ENCODE results near the gene CMTM1.

DNA sequence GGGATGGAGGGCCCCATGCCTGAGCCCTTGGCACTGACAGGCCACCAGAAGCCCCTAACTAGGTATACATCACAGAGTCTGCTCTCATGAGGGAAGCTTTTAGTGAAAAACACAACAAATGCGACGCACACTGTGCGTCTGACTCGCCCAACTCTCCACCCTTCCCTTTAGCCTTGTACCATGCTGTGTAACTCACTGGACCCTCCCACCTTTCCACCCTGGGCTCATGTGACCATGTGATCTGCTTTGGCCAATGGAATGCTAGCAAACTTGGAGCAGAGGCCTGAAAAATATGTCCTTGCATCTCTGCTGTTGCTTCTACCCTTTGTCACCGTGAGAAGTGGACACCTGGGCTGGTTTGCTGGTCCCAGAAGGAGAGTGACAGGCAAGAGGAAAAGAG, 37.9 kb upstream of the CMTM1 start:
- no peak for TF ChIP-seq POLR2A (IDR thresholded peaks at IDR 0.05)
- TF ChIP-seq, protein P1, sequence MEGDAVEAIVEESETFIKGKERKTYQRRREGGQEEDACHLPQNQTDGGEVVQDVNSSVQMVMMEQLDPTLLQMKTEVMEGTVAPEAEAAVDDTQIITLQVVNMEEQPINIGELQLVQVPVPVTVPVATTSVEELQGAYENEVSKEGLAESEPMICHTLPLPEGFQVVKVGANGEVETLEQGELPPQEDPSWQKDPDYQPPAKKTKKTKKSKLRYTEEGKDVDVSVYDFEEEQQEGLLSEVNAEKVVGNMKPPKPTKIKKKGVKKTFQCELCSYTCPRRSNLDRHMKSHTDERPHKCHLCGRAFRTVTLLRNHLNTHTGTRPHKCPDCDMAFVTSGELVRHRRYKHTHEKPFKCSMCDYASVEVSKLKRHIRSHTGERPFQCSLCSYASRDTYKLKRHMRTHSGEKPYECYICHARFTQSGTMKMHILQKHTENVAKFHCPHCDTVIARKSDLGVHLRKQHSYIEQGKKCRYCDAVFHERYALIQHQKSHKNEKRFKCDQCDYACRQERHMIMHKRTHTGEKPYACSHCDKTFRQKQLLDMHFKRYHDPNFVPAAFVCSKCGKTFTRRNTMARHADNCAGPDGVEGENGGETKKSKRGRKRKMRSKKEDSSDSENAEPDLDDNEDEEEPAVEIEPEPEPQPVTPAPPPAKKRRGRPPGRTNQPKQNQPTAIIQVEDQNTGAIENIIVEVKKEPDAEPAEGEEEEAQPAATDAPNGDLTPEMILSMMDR (IDR thresholded peaks at IDR 0.05 in 8 of 11, conservative IDR thresholded peaks at IDR 0.05 in 3 of 11) = no peak

All from spleen (tissue), 7 donors.